H9 (cell line): ENCODE results near the gene TMEM200A. TPM values are rescaled to one million over a fixed set of nuclear protein-coding genes. Genes with fewer than 3 reads are reported as not detected.

Experiments used
- DNase-seq: peaks from one replicate; pipeline ENCODE4 v3.0.0-alpha.2; 2017
- H2AFZ ChIP-seq: one replicate; pipeline ENCODE4 v1.6.1; 2013; ENCODE audit warnings: mild to moderate bottlenecking, low read length, control low read depth, moderate library complexity
- H2AK5ac ChIP-seq: 2 replicates; pipeline ENCODE4 v1.6.1; 2013; ENCODE audit warnings: low read length, control low read depth, mixed read lengths; ENCODE audit not compliant: insufficient read length
- H2BK120ac ChIP-seq: one replicate; pipeline ENCODE4 v1.6.1; 2013; ENCODE audit warnings: low read depth, mild to moderate bottlenecking, low read length, control low read depth, inconsistent platforms; ENCODE audit not compliant: poor library complexity, severe bottlenecking
- H2BK12ac ChIP-seq: 2 replicates; pipeline ENCODE4 v1.6.1; 2013; ENCODE audit warnings: low read length, control low read depth, mixed read lengths, low read depth; ENCODE audit not compliant: insufficient read length
- H2BK15ac ChIP-seq: 2 replicates; pipeline ENCODE4 v1.6.1; 2013; ENCODE audit warnings: low read depth, low read length, control low read depth
- H2BK20ac ChIP-seq: one replicate; pipeline ENCODE4 v1.6.1; 2013; ENCODE audit warnings: low read depth, mild to moderate bottlenecking, low read length, control low read depth, inconsistent platforms; ENCODE audit not compliant: poor library complexity, severe bottlenecking
- H2BK5ac ChIP-seq: 2 replicates; pipeline ENCODE4 v1.6.1; 2013; ENCODE audit warnings: low read length, control low read depth, mixed read lengths; ENCODE audit not compliant: insufficient read length
- H3K14ac ChIP-seq: 2 replicates; pipeline ENCODE4 v1.6.1; 2013; ENCODE audit warnings: low read length, control low read depth; ENCODE audit not compliant: insufficient read depth
- H3K18ac ChIP-seq: 2 replicates; pipeline ENCODE4 v1.6.1; 2013; ENCODE audit warnings: low read depth, mild to moderate bottlenecking, mixed read lengths, low read length, control low read depth; ENCODE audit not compliant: insufficient read length
- H3K23ac ChIP-seq: 2 replicates; pipeline ENCODE4 v1.6.1; 2013; ENCODE audit warnings: low read length, control low read depth, mixed read lengths, low read depth; ENCODE audit not compliant: insufficient read length
- H3K23me2 ChIP-seq: 2 replicates; pipeline ENCODE4 v1.6.1; 2013; ENCODE audit warnings: low read depth, mild to moderate bottlenecking, mixed read lengths, low read length, control low read depth; ENCODE audit not compliant: insufficient read length, poor library complexity, severe bottlenecking
- H3K27ac ChIP-seq: 2 replicates; pipeline ENCODE4 v1.5.1; 2013; ENCODE audit warnings: low read length, control low read depth, mixed read lengths, low read depth; ENCODE audit not compliant: insufficient read length
- H3K27me3 ChIP-seq: 2 replicates; pipeline ENCODE4 v1.6.1; 2013; ENCODE audit warnings: low read length, control low read depth, inconsistent platforms; ENCODE audit not compliant: insufficient read depth
- H3K4ac ChIP-seq: 2 replicates; pipeline ENCODE4 v1.6.1; 2013; ENCODE audit warnings: low read depth, mild to moderate bottlenecking, control low read depth, inconsistent platforms, low read length, moderate library complexity
- H3K4me1 ChIP-seq: 2 replicates; pipeline ENCODE4 v1.6.1; 2013; ENCODE audit warnings: low read length, control low read depth, inconsistent platforms; ENCODE audit not compliant: insufficient read depth
- H3K4me2 ChIP-seq: 2 replicates; pipeline ENCODE4 v1.6.1; 2013; ENCODE audit warnings: low read length, control low read depth, mixed read lengths; ENCODE audit not compliant: insufficient read length, insufficient read depth
- H3K56ac ChIP-seq: 2 replicates; pipeline ENCODE4 v1.6.1; 2013; ENCODE audit warnings: low read depth, mild to moderate bottlenecking, mixed read lengths, low read length, control low read depth; ENCODE audit not compliant: insufficient read length
- H3K79me1 ChIP-seq: 2 replicates; pipeline ENCODE4 v1.6.1; 2013; ENCODE audit warnings: low read depth, mild to moderate bottlenecking, moderate library complexity, low read length, control low read depth, inconsistent platforms; ENCODE audit not compliant: insufficient read depth, poor library complexity, severe bottlenecking
- H3K79me2 ChIP-seq: 2 replicates; pipeline ENCODE4 v1.6.1; 2013; ENCODE audit warnings: low read length, control low read depth, inconsistent platforms; ENCODE audit not compliant: insufficient read depth
- H3K9ac ChIP-seq: 2 replicates; pipeline ENCODE4 v1.6.1; 2013; ENCODE audit warnings: low read length, control low read depth, mixed read lengths; ENCODE audit not compliant: insufficient read length; ENCODE audit errors: extremely low read depth
- H3K9me3 ChIP-seq: one replicate; pipeline ENCODE4 v1.6.1; 2013; ENCODE audit warnings: low read depth, low read length, inconsistent platforms; ENCODE audit not compliant: control insufficient read depth
- H3T11ph ChIP-seq: one replicate; pipeline ENCODE4 v1.6.1; 2013; ENCODE audit warnings: mild to moderate bottlenecking, low read length, control low read depth, inconsistent platforms
- H4K20me1 ChIP-seq: one replicate; pipeline ENCODE4 v1.6.1; 2013; ENCODE audit not compliant: control insufficient read depth, insufficient read length, insufficient read depth
- H4K5ac ChIP-seq: 2 replicates; pipeline ENCODE4 v1.6.1; 2013; ENCODE audit warnings: low read depth, mild to moderate bottlenecking, mixed read lengths, low read length, control low read depth; ENCODE audit not compliant: insufficient read length
- H4K8ac ChIP-seq: replicated peaks from 2 replicates; pipeline ENCODE4 v1.6.1; 2013; ENCODE audit warnings: low read length, control low read depth, mixed read lengths, low read depth; ENCODE audit not compliant: insufficient read length
- H4K91ac ChIP-seq: 2 replicates; pipeline ENCODE4 v1.6.1; 2013; ENCODE audit warnings: low read depth, mild to moderate bottlenecking, moderate library complexity, mixed read lengths, low read length, control low read depth; ENCODE audit not compliant: insufficient read length
- H3K27ac Mint-ChIP-seq, 3 experiments: 2 replicates in 2 of 3; 3 replicates in 1 of 3; pipeline ENCODE4 v1.8.0; 2020 to 2021; ENCODE audit warnings: mixed read lengths in 3 of 3, mild to moderate bottlenecking in 1 of 3, moderate library complexity in 1 of 3
- H3K27me3 Mint-ChIP-seq: 2 replicates; pipeline ENCODE4 v1.8.0; 2021; ENCODE audit warnings: low read depth, mild to moderate bottlenecking, moderate library complexity, mixed read lengths
- H3K36me3 Mint-ChIP-seq, 3 experiments: 2 replicates in 2 of 3; 3 replicates in 1 of 3; pipeline ENCODE4 v1.8.0; 2020 to 2021; ENCODE audit warnings: low read depth in 3 of 3, mixed read lengths in 3 of 3; ENCODE audit not compliant: insufficient read depth in 1 of 3
- H3K4me1 Mint-ChIP-seq, 2 experiments: 2 replicates each; pipeline ENCODE4 v1.8.0; 2020; ENCODE audit warnings: mixed read lengths in 2 of 2
- H3K4me3 Mint-ChIP-seq, 2 experiments: 2 replicates in 1 of 2; 3 replicates in 1 of 2; pipeline ENCODE4 v1.8.0; 2020 to 2021; ENCODE audit warnings: mild to moderate bottlenecking in 2 of 2, mixed read lengths in 2 of 2, moderate library complexity in 1 of 2
- H3K9me3 Mint-ChIP-seq, 2 experiments: 2 replicates in 1 of 2; 3 replicates in 1 of 2; pipeline ENCODE4 v1.8.0; 2020; ENCODE audit warnings: mild to moderate bottlenecking in 2 of 2, mixed read lengths in 2 of 2, moderate library complexity in 1 of 2
- CTCF ChIP-seq: fragments of 200-600 bp; sonication (generic); conservative IDR thresholded peaks from 3 replicates; pipeline ENCODE4 v1.8.0; 2021; ENCODE audit warnings: antibody characterized with exemption, mild to moderate bottlenecking
- WGBS: extraction: QIAGEN DNeasy Blood & Tissue Kit; methylation state at CpG from one replicate; pipeline ENCODE4 v1.1.7; 2013; ENCODE audit warnings: missing lambda C conversion rate, low lambda C conversion rate, mixed read lengths; ENCODE audit not compliant: insufficient read length; ENCODE audit errors: extremely low coverage; 5-methylcytosine and 5-hydroxymethylcytosine counted together
- total RNA-seq: library from RNA; stranded (reverse); gene quantifications from 2 replicates; pipeline ENCODE4 v1.2.1, GENCODE V29; 2021

Gene TMEM200A
- total RNA-seq, 1 experiment from 2014 or later = 6.1 TPM

DNA sequence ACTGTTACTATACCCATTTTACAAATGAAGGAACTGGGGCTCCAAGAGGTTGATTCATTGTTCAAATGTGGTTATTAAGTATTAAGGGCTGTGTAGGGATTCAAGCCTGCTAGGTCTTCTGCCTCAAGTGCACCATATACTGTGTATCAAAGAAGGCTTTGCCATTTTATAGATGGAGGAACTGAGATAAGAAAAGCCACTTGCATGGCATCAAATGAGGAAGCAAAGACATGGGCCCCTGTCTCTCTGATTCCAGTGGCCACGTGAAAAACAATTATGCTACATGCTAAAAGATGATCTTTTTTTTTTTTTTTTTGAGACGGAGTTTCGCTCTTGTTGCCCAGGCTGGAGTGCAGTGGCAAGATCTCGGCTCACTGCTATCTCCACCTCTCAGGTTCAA, 67.0 kb downstream of the TMEM200A start:
- H2BK15ac ChIP-seq = no peak overlapping the region
- H3K23me2 ChIP-seq = no peaks in the 10 kb centered on the region
- H2BK12ac ChIP-seq = no peak overlapping the region
- H3K4me2 ChIP-seq = no peak overlapping the region
- no CpG with 5 or more reads among the region's 4 CpGs for WGBS
- no peak overlapping the region for H2AK5ac ChIP-seq
- no peak overlapping the region for H3K4ac ChIP-seq
- Mint-ChIP-seq H3K9me3 (no peaks in the 10 kb centered on the region), H3K36me3 (no peaks in the 10 kb centered on the region), H3K27ac (no peak overlapping the region), H3K4me1 (peaks cover 17 to 22% of the 10 kb centered on the region in 2 experiments), H3K4me3 (no peak overlapping the region), H3K27me3 (no peaks in the 10 kb centered on the region)
- no peak overlapping the region for H3K27ac ChIP-seq
- H4K8ac ChIP-seq = no peak overlapping the region
- no peaks in the 10 kb centered on the region for H3K79me1 ChIP-seq
- no peak overlapping the region for H2AFZ ChIP-seq
- H3T11ph ChIP-seq = no peak overlapping the region
- no peak overlapping the region for H2BK120ac ChIP-seq
- no peak for DNase-seq
- no peak overlapping the region for H2BK20ac ChIP-seq
- peaks cover 2% of the 10 kb centered on the region; the same call in 1 of the 2 replicates for H3K79me2 ChIP-seq
- H4K91ac ChIP-seq = no peak overlapping the region
- H3K27me3 ChIP-seq = no peaks in the 10 kb centered on the region
- H3K4me1 ChIP-seq = no peaks in the 10 kb centered on the region; the same call in 1 of the 2 replicates
- no peak overlapping the region for H3K18ac ChIP-seq
- no peak overlapping the region for H3K9ac ChIP-seq
- no peaks in the 10 kb centered on the region for H4K20me1 ChIP-seq
- no peaks in the 10 kb centered on the region for H3K9me3 ChIP-seq
- no peak overlapping the region for H3K14ac ChIP-seq
- no peak overlapping the region for H2BK5ac ChIP-seq
- H3K56ac ChIP-seq = no peak overlapping the region
- no peak overlapping the region for H4K5ac ChIP-seq
- H3K23ac ChIP-seq = no peak overlapping the region
- TF ChIP-seq CTCF = no peak
